ENCODE measurements around the gene ITPR1.

GRCh38 chr3:4492208-4493013, 737 bp upstream of the ITPR1 start:
- TF ChIP-seq, protein P1, sequence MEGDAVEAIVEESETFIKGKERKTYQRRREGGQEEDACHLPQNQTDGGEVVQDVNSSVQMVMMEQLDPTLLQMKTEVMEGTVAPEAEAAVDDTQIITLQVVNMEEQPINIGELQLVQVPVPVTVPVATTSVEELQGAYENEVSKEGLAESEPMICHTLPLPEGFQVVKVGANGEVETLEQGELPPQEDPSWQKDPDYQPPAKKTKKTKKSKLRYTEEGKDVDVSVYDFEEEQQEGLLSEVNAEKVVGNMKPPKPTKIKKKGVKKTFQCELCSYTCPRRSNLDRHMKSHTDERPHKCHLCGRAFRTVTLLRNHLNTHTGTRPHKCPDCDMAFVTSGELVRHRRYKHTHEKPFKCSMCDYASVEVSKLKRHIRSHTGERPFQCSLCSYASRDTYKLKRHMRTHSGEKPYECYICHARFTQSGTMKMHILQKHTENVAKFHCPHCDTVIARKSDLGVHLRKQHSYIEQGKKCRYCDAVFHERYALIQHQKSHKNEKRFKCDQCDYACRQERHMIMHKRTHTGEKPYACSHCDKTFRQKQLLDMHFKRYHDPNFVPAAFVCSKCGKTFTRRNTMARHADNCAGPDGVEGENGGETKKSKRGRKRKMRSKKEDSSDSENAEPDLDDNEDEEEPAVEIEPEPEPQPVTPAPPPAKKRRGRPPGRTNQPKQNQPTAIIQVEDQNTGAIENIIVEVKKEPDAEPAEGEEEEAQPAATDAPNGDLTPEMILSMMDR (IDR thresholded peaks at IDR 0.05; ENCODE audit: low read length), result peak; percentile 15; the same call in 1 of the 2 replicates
- no peak for TF ChIP-seq EZH2 (IDR thresholded peaks at IDR 0.05; ENCODE audit: borderline replicate concordance, low read length)
